Choroid plexus epithelial cell (primary cell): Measurements from ENCODE around the gene ALX1.

Source experiments
- DNase-seq: peaks from one replicate; pipeline ENCODE4 v3.0.0-alpha.2; 2010; ENCODE audit warnings: low read depth
- H3K4me3 ChIP-seq: 2 replicates; pipeline ENCODE4 v1.5.1; 2011; ENCODE audit warnings: low read depth, mild to moderate bottlenecking, control low read depth, low read length, moderate library complexity
- TF ChIP-seq, protein P1 (sequence below): conservative IDR thresholded peaks from 2 replicates; pipeline ENCODE4 v1.5.1; 2011; ENCODE audit warnings: low read depth, mild to moderate bottlenecking, control low read depth, inconsistent platforms, low read length, moderate library complexity

ALX1 gene

GRCh38 chr12:85322715-85323114 lies 42.7 kb downstream of the ALX1 start:
- peak; percentile 79 for DNase-seq
- H3K4me3 ChIP-seq, result no peak overlapping the region
- TF ChIP-seq, protein P1, sequence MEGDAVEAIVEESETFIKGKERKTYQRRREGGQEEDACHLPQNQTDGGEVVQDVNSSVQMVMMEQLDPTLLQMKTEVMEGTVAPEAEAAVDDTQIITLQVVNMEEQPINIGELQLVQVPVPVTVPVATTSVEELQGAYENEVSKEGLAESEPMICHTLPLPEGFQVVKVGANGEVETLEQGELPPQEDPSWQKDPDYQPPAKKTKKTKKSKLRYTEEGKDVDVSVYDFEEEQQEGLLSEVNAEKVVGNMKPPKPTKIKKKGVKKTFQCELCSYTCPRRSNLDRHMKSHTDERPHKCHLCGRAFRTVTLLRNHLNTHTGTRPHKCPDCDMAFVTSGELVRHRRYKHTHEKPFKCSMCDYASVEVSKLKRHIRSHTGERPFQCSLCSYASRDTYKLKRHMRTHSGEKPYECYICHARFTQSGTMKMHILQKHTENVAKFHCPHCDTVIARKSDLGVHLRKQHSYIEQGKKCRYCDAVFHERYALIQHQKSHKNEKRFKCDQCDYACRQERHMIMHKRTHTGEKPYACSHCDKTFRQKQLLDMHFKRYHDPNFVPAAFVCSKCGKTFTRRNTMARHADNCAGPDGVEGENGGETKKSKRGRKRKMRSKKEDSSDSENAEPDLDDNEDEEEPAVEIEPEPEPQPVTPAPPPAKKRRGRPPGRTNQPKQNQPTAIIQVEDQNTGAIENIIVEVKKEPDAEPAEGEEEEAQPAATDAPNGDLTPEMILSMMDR, result peak; percentile 25

- TF ChIP-seq, protein P1, result no peak
- DNase-seq, result no peak
- no peak overlapping the region for H3K4me3 ChIP-seq
Measured at GRCh38 chr12:85325442-85325841, 45.4 kb downstream of the ALX1 start.

DNA sequence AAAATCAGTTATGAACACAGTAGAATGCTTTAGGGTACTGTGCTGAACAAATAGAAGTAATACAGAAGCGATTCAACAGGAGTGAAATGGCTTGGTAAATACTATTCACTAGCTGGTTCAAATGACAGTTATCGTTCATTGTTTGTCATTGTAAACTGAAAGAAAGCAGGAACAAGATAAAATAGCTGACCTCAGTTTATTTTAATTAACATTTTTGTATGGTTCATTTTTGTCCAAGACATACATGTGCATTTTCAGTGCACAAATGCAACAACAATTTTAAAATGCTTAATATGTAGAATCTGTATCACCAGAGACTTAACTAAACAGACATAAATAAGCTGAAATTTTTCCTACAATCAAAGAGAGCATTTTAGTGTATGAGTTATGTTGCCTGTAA lies 49.9 kb downstream of the ALX1 start:
- no peak overlapping the region for H3K4me3 ChIP-seq
- TF ChIP-seq, protein P1, result no peak
- DNase-seq, result no peak

- DNase-seq, result no peak
- TF ChIP-seq, protein P1, result no peak
- no peak overlapping the region for H3K4me3 ChIP-seq
Measured at GRCh38 chr12:85348779-85349178, 68.8 kb downstream of the ALX1 start.

- no peak for DNase-seq
- TF ChIP-seq, protein P1, result no peak
- no peak overlapping the region for H3K4me3 ChIP-seq
Measured at GRCh38 chr12:85350356-85350755, 70.3 kb downstream of the ALX1 start.
